Sigmoid colon (tissue), 7 donors: ENCODE results near the gene RALY. TPM values are rescaled to one million over a fixed set of nuclear protein-coding genes. Genes with fewer than 3 reads are reported as not detected.

Experiments
- DNase-seq: peaks from one replicate; pipeline ENCODE4 v3.0.0-alpha.2; 2019
- H3K27ac ChIP-seq, 4 donors: fragments of 200-600 bp; sonication (generic); one replicate each; pipeline ENCODE4 v1.5.1; 2016 to 2019; ENCODE audit warnings: mild to moderate bottlenecking in 1 of 4
- H3K27me3 ChIP-seq, 3 donors: fragments of 200-600 bp; sonication (generic); one replicate each; pipeline ENCODE4 v1.5.1; 2019; ENCODE audit warnings: mild to moderate bottlenecking in 1 of 3
- H3K36me3 ChIP-seq, 4 donors: fragments of 200-600 bp; sonication (generic); one replicate each; pipeline ENCODE4 v1.5.1; 2016 to 2019
- H3K4me1 ChIP-seq, 4 donors: fragments of 200-600 bp; sonication (generic); one replicate each; pipeline ENCODE4 v1.5.1; 2017 to 2019
- H3K4me3 ChIP-seq, 4 donors: fragments of 200-600 bp; sonication (generic); one replicate each; pipeline ENCODE4 v1.5.1; 2017 to 2019; ENCODE audit warnings: mild to moderate bottlenecking in 2 of 4, moderate library complexity in 1 of 4
- H3K9me3 ChIP-seq, 4 donors: fragments of 200-600 bp in 3 of 4; sonication (generic) in 3 of 4; one replicate each; pipeline versions ENCODE4 v1.5.1 to v1.6.1; 2013 to 2019
- CTCF ChIP-seq, 4 experiments: fragments of 450-650 bp in 3 of 4; fragments of 200-600 bp in 1 of 4; IDR thresholded peaks; one replicate each; pipeline ENCODE4 v1.5.1; 2016 to 2019; ENCODE audit warnings: antibody characterized with exemption in 4 of 4, mild to moderate bottlenecking in 3 of 4, moderate library complexity in 2 of 4
- EP300 ChIP-seq, 4 donors: sonication (generic); formaldehyde crosslinking; IDR thresholded peaks; one replicate each; pipeline ENCODE4 v1.6.1; 2017; ENCODE audit warnings: antibody characterized with exemption in 4 of 4
- POLR2A ChIP-seq, 2 donors: fragments of 450-650 bp; IDR thresholded peaks; one replicate each; pipeline ENCODE4 v1.6.1; 2016; ENCODE audit warnings: antibody characterized with exemption in 2 of 2, mild to moderate bottlenecking in 2 of 2, moderate library complexity in 2 of 2
- POLR2AphosphoS5 ChIP-seq, 4 donors: sonication (generic); formaldehyde crosslinking; IDR thresholded peaks; one replicate each; pipeline ENCODE4 v1.6.1; 2017; ENCODE audit warnings: antibody characterized with exemption in 4 of 4
- WGBS, 2 donors: extraction: QIAGEN DNeasy Blood & Tissue Kit; methylation state at CpG; one replicate each; pipeline ENCODE4 v1.1.7; 2013; 5-methylcytosine and 5-hydroxymethylcytosine counted together
- intact Hi-C: fragments of 100-400 bp; cut with DNase I; formaldehyde crosslinking; loops from one replicate; pipeline ENCODE4 v1.15.1; 2023
- polyA plus RNA-seq, 3 donors: library from polyadenylated mRNA; stranded (reverse); fragments of 200-250 nt; gene quantifications; one replicate each; pipeline ENCODE4 v1.2.3, GENCODE V29; 2013
- total RNA-seq, 4 donors: library from RNA; depleted of rRNA; stranded (reverse); fragments of >200 nt; gene quantifications; one replicate each; pipeline ENCODE4 v1.1.0, GENCODE V29; 2016
- donor health status: healthy with polysubstance abuse.
- donor health status: Bipolar disorder and iron deficiency.
- donor health status: healthy.

The RALY gene
- total and polyA plus RNA-seq, 7 donors, result 75.1 to 233 (median 94.5) TPM

- DNase-seq, result no peak
- Histone ChIP-seq H3K36me3 (no peaks in the 10 kb centered on the region), H3K27me3 (no peaks in the 10 kb centered on the region), H3K27ac (no peak overlapping the region), H3K9me3 (no peaks in the 10 kb centered on the region), H3K4me1 (peaks cover 0 to 75% (median 50%) of the 10 kb centered on the region in 4 donors), H3K4me3 (no peak overlapping the region)
- TF ChIP-seq EP300 (IDR thresholded peaks at IDR 0.05) (no peak), POLR2AphosphoS5 (IDR thresholded peaks at IDR 0.05) (no peak), POLR2A (IDR thresholded peaks at IDR 0.05) (no peak), CTCF (IDR thresholded peaks at IDR 0.05) (no peak)
- 64 to 76% methylated on average over 2 of the region's 2 CpGs for WGBS, 2 donors
- intact Hi-C loops, result no loop called here
Measured at GRCh38 chr20:34001378-34001777, 7.7 kb downstream of the RALY start.

- Histone ChIP-seq H3K27me3 (no peaks in the 10 kb centered on the region), H3K36me3 (no peaks in the 10 kb centered on the region), H3K4me1 (peaks cover 0 to 59% (median 33%) of the 10 kb centered on the region in 4 donors), H3K27ac (no peak overlapping the region), H3K9me3 (no peaks in the 10 kb centered on the region), H3K4me3 (no peak overlapping the region)
- no peak for TF ChIP-seq POLR2A (IDR thresholded peaks at IDR 0.05)
- no peak for TF ChIP-seq POLR2AphosphoS5 (IDR thresholded peaks at IDR 0.05)
- no peak for TF ChIP-seq CTCF (IDR thresholded peaks at IDR 0.05)
- no peak for TF ChIP-seq EP300 (IDR thresholded peaks at IDR 0.05)
- 68 to 84% methylated on average over 2 of the region's 2 CpGs for WGBS, 2 donors
- no peak for DNase-seq
- intact Hi-C loops, result no loop called here
Measured at GRCh38 chr20:34004227-34004626, 10.5 kb downstream of the RALY start.

GRCh38 chr20:34004790-34005457 lies 11.2 kb downstream of the RALY start:
- intact Hi-C loops, result no loop called here
- 90 to 93% methylated on average over 11 of the region's 11 CpGs for WGBS, 2 donors
- Histone ChIP-seq H3K27ac (no peak overlapping the region), H3K4me3 (no peak overlapping the region), H3K4me1 (peaks cover 0 to 58% (median 31%) of the 10 kb centered on the region in 4 donors), H3K27me3 (no peaks in the 10 kb centered on the region), H3K36me3 (no peaks in the 10 kb centered on the region), H3K9me3 (no peaks in the 10 kb centered on the region)
- no peak for DNase-seq
- no peak for TF ChIP-seq POLR2A (IDR thresholded peaks at IDR 0.05)
- TF ChIP-seq CTCF (IDR thresholded peaks at IDR 0.05), result no peak
- TF ChIP-seq EP300 (IDR thresholded peaks at IDR 0.05), result no peak
- no peak for TF ChIP-seq POLR2AphosphoS5 (IDR thresholded peaks at IDR 0.05)

- H3K4me1 ChIP-seq, result peaks cover 0 to 57% (median 30%) of the 10 kb centered on the region in 4 donors
- no peaks in the 10 kb centered on the region for H3K27me3 ChIP-seq
- H3K9me3 ChIP-seq, result no peaks in the 10 kb centered on the region
- 81 to 90% methylated on average over 2 of the region's 2 CpGs for WGBS, 2 donors
- no peak overlapping the region for H3K4me3 ChIP-seq
- no peak for TF ChIP-seq POLR2AphosphoS5 (IDR thresholded peaks at IDR 0.05)
- no peak for TF ChIP-seq POLR2A (IDR thresholded peaks at IDR 0.05)
- TF ChIP-seq CTCF (IDR thresholded peaks at IDR 0.05), result no peak
- TF ChIP-seq EP300 (IDR thresholded peaks at IDR 0.05), result no peak
- H3K27ac ChIP-seq, result no peak overlapping the region
- no peak for DNase-seq
- intact Hi-C loops, result no loop called here
- no peaks in the 10 kb centered on the region for H3K36me3 ChIP-seq
Measured at GRCh38 chr20:34006619-34007018, 12.9 kb downstream of the RALY start.

- Histone ChIP-seq H3K36me3 (no peaks in the 10 kb centered on the region), H3K27ac (no peak overlapping the region), H3K4me3 (no peak overlapping the region), H3K9me3 (no peaks in the 10 kb centered on the region), H3K27me3 (no peaks in the 10 kb centered on the region), H3K4me1 (peaks cover 0 to 65% (median 44%) of the 10 kb centered on the region in 4 donors)
- no peak for DNase-seq
- TF ChIP-seq EP300 (IDR thresholded peaks at IDR 0.05) (no peak), POLR2AphosphoS5 (IDR thresholded peaks at IDR 0.05) (no peak), POLR2A (IDR thresholded peaks at IDR 0.05) (no peak), CTCF (IDR thresholded peaks at IDR 0.05) (no peak)
- intact Hi-C loops, result no loop called here
- WGBS, 2 donors, result 96 to 98% methylated on average over 1 of the region's 1 CpG
Measured at GRCh38 chr20:34008477-34008876, 14.8 kb downstream of the RALY start.
